Measurements from ENCODE around the gene RC3H1.

DNA sequence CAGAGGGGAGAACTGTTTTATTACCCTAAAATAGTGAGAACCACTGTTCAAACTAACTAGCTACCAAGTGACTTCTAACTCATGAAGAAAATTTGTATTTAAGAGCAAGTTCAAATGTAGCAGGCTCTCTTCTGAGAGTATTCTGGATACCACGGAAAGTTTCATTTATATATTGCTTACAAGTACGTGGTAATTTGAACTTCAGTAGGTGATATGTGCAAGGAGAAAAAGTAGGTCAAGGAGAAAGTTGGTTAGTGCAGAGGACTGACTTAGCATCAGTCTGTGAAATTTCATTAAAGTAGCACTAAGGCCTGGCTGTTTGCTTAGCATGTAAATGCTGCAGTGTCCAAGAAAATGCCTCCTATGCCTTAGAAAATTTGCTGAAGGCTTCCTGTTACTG lies 121.7 kb downstream of the RC3H1 start:
- TF ChIP-seq, protein P1, sequence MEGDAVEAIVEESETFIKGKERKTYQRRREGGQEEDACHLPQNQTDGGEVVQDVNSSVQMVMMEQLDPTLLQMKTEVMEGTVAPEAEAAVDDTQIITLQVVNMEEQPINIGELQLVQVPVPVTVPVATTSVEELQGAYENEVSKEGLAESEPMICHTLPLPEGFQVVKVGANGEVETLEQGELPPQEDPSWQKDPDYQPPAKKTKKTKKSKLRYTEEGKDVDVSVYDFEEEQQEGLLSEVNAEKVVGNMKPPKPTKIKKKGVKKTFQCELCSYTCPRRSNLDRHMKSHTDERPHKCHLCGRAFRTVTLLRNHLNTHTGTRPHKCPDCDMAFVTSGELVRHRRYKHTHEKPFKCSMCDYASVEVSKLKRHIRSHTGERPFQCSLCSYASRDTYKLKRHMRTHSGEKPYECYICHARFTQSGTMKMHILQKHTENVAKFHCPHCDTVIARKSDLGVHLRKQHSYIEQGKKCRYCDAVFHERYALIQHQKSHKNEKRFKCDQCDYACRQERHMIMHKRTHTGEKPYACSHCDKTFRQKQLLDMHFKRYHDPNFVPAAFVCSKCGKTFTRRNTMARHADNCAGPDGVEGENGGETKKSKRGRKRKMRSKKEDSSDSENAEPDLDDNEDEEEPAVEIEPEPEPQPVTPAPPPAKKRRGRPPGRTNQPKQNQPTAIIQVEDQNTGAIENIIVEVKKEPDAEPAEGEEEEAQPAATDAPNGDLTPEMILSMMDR (conservative IDR thresholded peaks at IDR 0.05 in 1 of 2, IDR thresholded peaks at IDR 0.05 in 1 of 2; ENCODE audit: low read depth in 1 of 2, low read length in 2 of 2): no peak
- no peak for TF ChIP-seq EZH2 (IDR thresholded peaks at IDR 0.05; ENCODE audit: low read length, missing control alignments)

All from fibroblast of lung (primary cell).